Measurements from ENCODE around the gene H3-3A. TPM values are rescaled to one million over a fixed set of nuclear protein-coding genes. Genes with fewer than 3 reads are reported as not detected.

H3-3A gene
- polyA plus RNA-seq (2011; rRNA removed) (366 and 457 TPM in 2 replicates), polyA plus RNA-seq (2017; fragmentation: RNase III; extraction: RNeasy Plus Mini Kit Qiagen cat#74134 plus additional on column Dnase treatment) (451 to 534 TPM (median 530 TPM) in 3 replicates), polyA minus RNA-seq (2011; rRNA and poly(A)+ RNA removed) (54.3 and 60.0 TPM in 2 replicates)
- 369 and 462 TPM in 2 replicates for polyA plus RNA-seq (2012; cell fraction: cytosol; rRNA removed)
- polyA plus RNA-seq (2012; cell fraction: nucleus; rRNA removed), result 137 and 170 TPM in 2 replicates

GRCh38 chr1:226062558-226063223, at the start of gene H3-3A:
Gene H3-3A (plus strand): TSS chr1:226062716. CDS start chr1:226064352, 1,636 bp downstream.
- CTCF ChIA-PET, result interaction anchor here (0.7 to 2.3 kb wide), 8 partner anchors 10 to 132 kb away, joined by 3 to 8 read pairs (median 4); no protein-coding TSS in a partner anchor
- FAIRE-seq (no peak), DNase-seq (ENCODE audit: low read depth in 1 of 2, low spot score in 1 of 2) (peak; percentile 81 to 96), ATAC-seq (peak; percentile 65 to 88)
- peak within 1 kb of the TSS; percentile 90 for H3K4me2 ChIP-seq
- H3K27ac ChIP-seq, result peak within 1 kb of the TSS; percentile 98
- H3K4me3 ChIP-seq, result peak within 1 kb of the TSS; percentile 76
- no peaks in the 10 kb centered on the region for H3K9me3 ChIP-seq
- 2% methylated on average over 22 of the region's 78 CpGs for WGBS (ENCODE audit: missing lambda C conversion rate)
- POLR2A ChIA-PET, result interaction anchor here (0.6 to 4.3 kb wide), 50 partner anchors 9 to 737 kb away, joined by 3 to 132 read pairs (median 5); partner anchors contain the start of genes ENAH, LBR, PYCR2 and SDE2
- peaks cover 26% of the 10 kb centered on the region for H3K4me1 ChIP-seq
- TF ChIP-seq JUN (IDR thresholded peaks at IDR 0.05) (peak; percentile 17 to 88; a peak in 4 of 5 replicates), CHD2 (IDR thresholded peaks at IDR 0.05; ENCODE audit: low read length, partially characterized antibody) (no peak), EHMT2 (IDR thresholded peaks at IDR 0.05; ENCODE audit: low read depth) (no peak), PHF8 (IDR thresholded peaks at IDR 0.05; ENCODE audit: borderline replicate concordance, low read depth) (peak; percentile 51), HOXA7 (CRISPR knock-in tag; IDR thresholded peaks at IDR 0.05) (no peak), SMC3 (IDR thresholded peaks at IDR 0.05) (no peak), NPAS2 (CRISPR knock-in tag; IDR thresholded peaks at IDR 0.05; ENCODE audit: borderline replicate concordance) (no peak), ZFP36 (IDR thresholded peaks at IDR 0.05; ENCODE audit: borderline replicate concordance, partially characterized antibody) (no peak), MYC (IDR thresholded peaks at IDR 0.05; ENCODE audit: borderline replicate concordance, low read length) (no peak), CBX2 (IDR thresholded peaks at IDR 0.05; ENCODE audit: borderline replicate concordance, low read depth) (no peak), CBX8 (IDR thresholded peaks at IDR 0.05) (no peak), FOSL2 (IDR thresholded peaks at IDR 0.05) (no peak), FOSL2 (CRISPR knock-in tag; IDR thresholded peaks at IDR 0.05) (no peak), NFE2L2 (conservative IDR thresholded peaks at IDR 0.05; ENCODE audit: low read length) (no peak), RFX5 (IDR thresholded peaks at IDR 0.05) (no peak), EHF (CRISPR knock-in tag; IDR thresholded peaks at IDR 0.05) (no peak), KDM5A (IDR thresholded peaks at IDR 0.05) (no peak), JUNB (IDR thresholded peaks at IDR 0.05) (no peak), RCOR1 (IDR thresholded peaks at IDR 0.05; ENCODE audit: low read depth, low read length) (no peak), ESRRA (IDR thresholded peaks at IDR 0.05; ENCODE audit: borderline replicate concordance, low read length) (no peak), HEYL (CRISPR knock-in tag; IDR thresholded peaks at IDR 0.05) (no peak), REST (IDR thresholded peaks at IDR 0.05) (no peak; the same call in 1 of the 2 replicates), NR3C1 (IDR thresholded peaks at IDR 0.05) (no peak), GATA3 (IDR thresholded peaks at IDR 0.05; ENCODE audit: borderline replicate concordance) (no peak), HMGXB4 (CRISPR knock-in tag; IDR thresholded peaks at IDR 0.05; ENCODE audit: borderline replicate concordance) (no peak), CHD4 (IDR thresholded peaks at IDR 0.05; ENCODE audit: borderline replicate concordance) (no peak), TFCP2L1 (CRISPR knock-in tag; IDR thresholded peaks at IDR 0.05) (no peak), HOXB5 (CRISPR knock-in tag; IDR thresholded peaks at IDR 0.05) (no peak), TP53 (CRISPR knock-in tag; IDR thresholded peaks at IDR 0.05) (0 out of 2 replicates have a peak, but pooled peaks have one; percentile 50)
- TF ChIP-seq, protein P1, sequence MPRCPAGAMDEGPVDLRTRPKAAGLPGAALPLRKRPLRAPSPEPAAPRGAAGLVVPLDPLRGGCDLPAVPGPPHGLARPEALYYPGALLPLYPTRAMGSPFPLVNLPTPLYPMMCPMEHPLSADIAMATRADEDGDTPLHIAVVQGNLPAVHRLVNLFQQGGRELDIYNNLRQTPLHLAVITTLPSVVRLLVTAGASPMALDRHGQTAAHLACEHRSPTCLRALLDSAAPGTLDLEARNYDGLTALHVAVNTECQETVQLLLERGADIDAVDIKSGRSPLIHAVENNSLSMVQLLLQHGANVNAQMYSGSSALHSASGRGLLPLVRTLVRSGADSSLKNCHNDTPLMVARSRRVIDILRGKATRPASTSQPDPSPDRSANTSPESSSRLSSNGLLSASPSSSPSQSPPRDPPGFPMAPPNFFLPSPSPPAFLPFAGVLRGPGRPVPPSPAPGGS (IDR thresholded peaks at IDR 0.05), result peak; percentile 97
- TF ChIP-seq, protein P2, sequence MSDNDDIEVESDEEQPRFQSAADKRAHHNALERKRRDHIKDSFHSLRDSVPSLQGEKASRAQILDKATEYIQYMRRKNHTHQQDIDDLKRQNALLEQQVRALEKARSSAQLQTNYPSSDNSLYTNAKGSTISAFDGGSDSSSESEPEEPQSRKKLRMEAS (IDR thresholded peaks at IDR 0.05), result 0 out of 2 replicates have a peak, but pooled peaks have one; percentile 8
- TF ChIP-seq, protein P3, sequence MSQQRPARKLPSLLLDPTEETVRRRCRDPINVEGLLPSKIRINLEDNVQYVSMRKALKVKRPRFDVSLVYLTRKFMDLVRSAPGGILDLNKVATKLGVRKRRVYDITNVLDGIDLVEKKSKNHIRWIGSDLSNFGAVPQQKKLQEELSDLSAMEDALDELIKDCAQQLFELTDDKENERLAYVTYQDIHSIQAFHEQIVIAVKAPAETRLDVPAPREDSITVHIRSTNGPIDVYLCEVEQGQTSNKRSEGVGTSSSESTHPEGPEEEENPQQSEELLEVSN (IDR thresholded peaks at IDR 0.05; ENCODE audit: borderline replicate concordance, low read depth), result peak; percentile 61; the same call in 1 of the 2 replicates

All from A549 (cell line).